PFSK-1 (cell line): Measurements from ENCODE around the gene SYNE1.

ENCODE experiments used
- POLR2AphosphoS5 ChIP-seq: IDR thresholded peaks from 2 replicates; pipeline ENCODE4 v1.6.1; 2012; ENCODE audit warnings: low read depth, mild to moderate bottlenecking, control low read depth, low read length, moderate library complexity
- REST ChIP-seq, 2 experiments: IDR thresholded peaks; 2 replicates each; pipeline versions ENCODE4 v1.6.1 to v1.8.0; 2011 to 2012; ENCODE audit warnings: low read depth in 2 of 2, low read length in 2 of 2, control low read depth in 1 of 2, inconsistent platforms in 1 of 2, mild to moderate bottlenecking in 1 of 2, moderate library complexity in 1 of 2; ENCODE audit not compliant: insufficient read depth in 1 of 2
- SIN3A ChIP-seq: IDR thresholded peaks from 2 replicates; pipeline ENCODE4 v1.6.1; 2012; ENCODE audit warnings: mild to moderate bottlenecking, low read length, moderate library complexity, borderline replicate concordance; ENCODE audit not compliant: insufficient read depth
- TAF1 ChIP-seq: IDR thresholded peaks from 2 replicates; pipeline ENCODE4 v1.6.1; 2012; ENCODE audit warnings: low read length, control low read depth, borderline replicate concordance; ENCODE audit not compliant: insufficient read depth

DNA sequence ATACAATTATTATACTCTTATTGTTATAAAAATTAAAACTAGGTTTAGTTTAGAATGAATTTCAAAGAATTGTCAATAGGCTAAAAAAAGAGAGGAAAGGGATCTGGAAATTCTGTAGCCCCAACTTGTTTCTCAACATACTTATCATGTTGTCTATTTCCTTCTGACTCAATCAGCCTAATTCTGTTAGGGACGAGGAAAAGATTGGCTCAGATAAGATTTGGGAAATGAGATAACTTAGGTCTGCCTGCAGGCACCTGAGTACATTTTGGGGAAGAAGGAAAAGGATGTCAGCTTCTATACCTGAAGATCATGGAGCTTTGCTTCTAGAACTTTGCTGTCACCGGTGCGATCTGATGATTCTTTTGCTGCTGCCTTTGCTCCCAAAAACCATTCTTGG is 238.8 kb downstream of the SYNE1 start:
- no peak for TF ChIP-seq TAF1
- TF ChIP-seq POLR2AphosphoS5, result no peak
- no peak for TF ChIP-seq SIN3A
- no peak for TF ChIP-seq REST (IDR thresholded peaks at IDR 0.05; ENCODE audit: insufficient read depth in 1 of 2, low read depth in 2 of 2, low read length in 2 of 2)
